Skeletal muscle tissue (tissue), 4 donors: ENCODE results near the gene MARCHF3. TPM values are rescaled to one million over a fixed set of nuclear protein-coding genes. Genes with fewer than 3 reads are reported as not detected.
"Not testable (repeated sequence)": the region's sequence is repeated elsewhere in the genome, so short reads cannot be mapped to it uniquely, and the experiment has no call there.

Source experiments
- H3K27ac ChIP-seq: one replicate; pipeline ENCODE4 v1.7.0; 2013; ENCODE audit warnings: mild to moderate bottlenecking, low read depth, low read length, inconsistent platforms
- H3K27me3 ChIP-seq, 3 donors: one replicate each; pipeline ENCODE4 v1.7.0; 2013; ENCODE audit warnings: low read length in 3 of 3; ENCODE audit not compliant: control insufficient read depth in 3 of 3, insufficient read depth in 3 of 3
- H3K36me3 ChIP-seq, 3 donors: one replicate each; pipeline ENCODE4 v1.7.0; 2013; ENCODE audit warnings: low read length in 3 of 3; ENCODE audit not compliant: control insufficient read depth in 3 of 3, insufficient read depth in 3 of 3
- H3K4me1 ChIP-seq, 3 donors: one replicate each; pipeline ENCODE4 v1.7.0; 2013; ENCODE audit warnings: low read length in 3 of 3, mild to moderate bottlenecking in 3 of 3; ENCODE audit not compliant: control insufficient read depth in 3 of 3, insufficient read depth in 3 of 3
- H3K4me3 ChIP-seq, 3 donors: one replicate each; pipeline ENCODE4 v1.7.0; 2013; ENCODE audit warnings: low read length in 3 of 3
- H3K9ac ChIP-seq, 3 donors: one replicate each; pipeline ENCODE4 v1.7.0; 2013; ENCODE audit warnings: low read length in 3 of 3, mild to moderate bottlenecking in 3 of 3, moderate library complexity in 2 of 3, low read depth in 1 of 3
- H3K9me3 ChIP-seq, 3 donors: one replicate each; pipeline ENCODE4 v1.7.0; 2013; ENCODE audit warnings: low read length in 3 of 3; ENCODE audit not compliant: control insufficient read depth in 3 of 3
- total RNA-seq: library from RNA; depleted of rRNA; stranded (reverse); fragments of >200 nt; gene quantifications from one replicate; pipeline ENCODE4 v1.2.3, GENCODE V29; 2014
- donor health status: Osteomylitis.

Gene MARCHF3
- total RNA-seq, 1 donor from 2014 or later, result 18.8 TPM

GRCh38 chr5:126917918-126918614, 112.3 kb downstream of the MARCHF3 start:
- Histone ChIP-seq H3K4me1 (peaks cover 11 to 26% (median 23%) of the 10 kb centered on the region in 3 donors), H3K36me3 (peaks cover 8 to 19% (median 8%) of the 10 kb centered on the region in 3 donors), H3K27ac (no peak overlapping the region), H3K27me3 (no peaks in the 10 kb centered on the region), H3K4me3 (no peak overlapping the region), H3K9me3 (no peaks in the 10 kb centered on the region), H3K9ac (no peak overlapping the region)

GRCh38 chr5:126915496-126915895, 114.9 kb downstream of the MARCHF3 start:
- H3K4me3 ChIP-seq, result no peak overlapping the region
- no peak overlapping the region for H3K9ac ChIP-seq
- peaks cover 7 to 16% (median 14%) of the 10 kb centered on the region in 3 donors for H3K4me1 ChIP-seq
- no peaks in the 10 kb centered on the region for H3K9me3 ChIP-seq
- H3K36me3 ChIP-seq, result peaks cover 8 to 21% (median 8%) of the 10 kb centered on the region in 3 donors
- H3K27ac ChIP-seq, result no peak overlapping the region
- H3K27me3 ChIP-seq, result no peaks in the 10 kb centered on the region

- H3K27ac ChIP-seq, result no peak overlapping the region
- no peak overlapping the region for H3K9ac ChIP-seq
- peaks cover 8 to 21% (median 9%) of the 10 kb centered on the region in 3 donors for H3K36me3 ChIP-seq
These were observed 115.4 kb downstream of the MARCHF3 start for GRCh38 chr5:126914801-126915436.

GRCh38 chr5:126912616-126913200, 117.7 kb downstream of the MARCHF3 start:
- Histone ChIP-seq H3K9me3 (no peaks in the 10 kb centered on the region), H3K4me3 (no peak overlapping the region), H3K4me1 (no peaks in the 10 kb centered on the region), H3K36me3 (peaks cover 8 to 21% (median 10%) of the 10 kb centered on the region in 3 donors), H3K27me3 (no peaks in the 10 kb centered on the region), H3K27ac (no peak overlapping the region), H3K9ac (no peak overlapping the region)

More at GRCh38 chr5:126914801-126915436, 115.4 kb downstream of the MARCHF3 start:
- Histone ChIP-seq H3K9me3 (no peaks in the 10 kb centered on the region), H3K4me3 (no peak overlapping the region), H3K4me1 (peaks cover 4 to 12% (median 11%) of the 10 kb centered on the region in 3 donors), H3K27me3 (no peaks in the 10 kb centered on the region)

GRCh38 chr5:126911986-126912385, 118.4 kb downstream of the MARCHF3 start:
- H3K4me1 ChIP-seq, result no peaks in the 10 kb centered on the region
- H3K27me3 ChIP-seq, result no peaks in the 10 kb centered on the region
- H3K4me3 ChIP-seq, result no peak overlapping the region
- H3K9me3 ChIP-seq, result no peaks in the 10 kb centered on the region
- no peak overlapping the region for H3K9ac ChIP-seq
- peaks cover 5 to 15% (median 8%) of the 10 kb centered on the region in 3 donors for H3K36me3 ChIP-seq
- H3K27ac ChIP-seq, result no peak overlapping the region

- Histone ChIP-seq H3K9me3 (no peaks in the 10 kb centered on the region), H3K27me3 (no peaks in the 10 kb centered on the region), H3K4me1 (no peaks in the 10 kb centered on the region), H3K36me3 (peaks cover 3 to 6% (median 6%) of the 10 kb centered on the region in 3 donors), H3K27ac (no peak overlapping the region), H3K4me3 (no peak overlapping the region), H3K9ac (no peak overlapping the region)
These were observed 120.5 kb downstream of the MARCHF3 start for GRCh38 chr5:126909856-126910255.

GRCh38 chr5:126904407-126904806, 126.0 kb downstream of the MARCHF3 start:
- H3K4me1 ChIP-seq, H3K9ac ChIP-seq, H3K27me3 ChIP-seq, H3K4me3 ChIP-seq, H3K9me3 ChIP-seq, H3K27ac ChIP-seq: not testable (repeated sequence)
- peaks cover 3 to 10% (median 6%) of the 10 kb centered on the region in 3 donors for H3K36me3 ChIP-seq

GRCh38 chr5:126900796-126901195, 129.6 kb downstream of the MARCHF3 start:
- Histone ChIP-seq H3K36me3 (peaks cover 3 to 10% (median 6%) of the 10 kb centered on the region in 3 donors), H3K27me3 (no peaks in the 10 kb centered on the region), H3K4me3 (no peak overlapping the region), H3K27ac (no peak overlapping the region), H3K9me3 (no peaks in the 10 kb centered on the region), H3K4me1 (no peaks in the 10 kb centered on the region), H3K9ac (no peak overlapping the region)

- Histone ChIP-seq H3K27me3 (no peaks in the 10 kb centered on the region), H3K9me3 (no peaks in the 10 kb centered on the region), H3K4me1 (no peaks in the 10 kb centered on the region), H3K9ac (no peak overlapping the region), H3K4me3 (no peak overlapping the region), H3K27ac (no peak overlapping the region), H3K36me3 (peaks cover 3 to 10% (median 6%) of the 10 kb centered on the region in 3 donors)
These were observed 130.9 kb downstream of the MARCHF3 start for GRCh38 chr5:126899476-126899875.
